ENCODE measurements around the gene UFD1. TPM values are rescaled to one million over a fixed set of nuclear protein-coding genes. Genes with fewer than 3 reads are reported as not detected.

UFD1 gene
- total RNA-seq, 4 donors from 2014 or later, result 27.9 to 56.1 (median 52.5) TPM

GRCh38 chr22:19503869-19504268 lies 24.9 kb upstream of the UFD1 start:
- TF ChIP-seq POLR2AphosphoS5 (IDR thresholded peaks at IDR 0.05), result no peak
- no peak for TF ChIP-seq EP300 (IDR thresholded peaks at IDR 0.05)
- no peak for TF ChIP-seq POLR2A (IDR thresholded peaks at IDR 0.05)
- TF ChIP-seq CTCF (IDR thresholded peaks at IDR 0.05), result no peak
- Histone ChIP-seq H3K27me3 (no peaks in the 10 kb centered on the region), H3K9me3 (no peaks in the 10 kb centered on the region), H3K4me3 (no peak overlapping the region), H3K27ac (no peak overlapping the region), H3K36me3 (no peaks in the 10 kb centered on the region), H3K4me1 (no peaks in the 10 kb centered on the region)
- no peak for DNase-seq (ENCODE audit: low spot score in 2 of 2)
- 86% methylated on average over 9 of the region's 9 CpGs for WGBS

- no peak for TF ChIP-seq POLR2A (IDR thresholded peaks at IDR 0.05)
- TF ChIP-seq CTCF (IDR thresholded peaks at IDR 0.05), result no peak
- no peaks in the 10 kb centered on the region for H3K4me1 ChIP-seq
- no peak for DNase-seq (ENCODE audit: low spot score in 2 of 2)
- H3K9me3 ChIP-seq, result no peaks in the 10 kb centered on the region
- H3K36me3 ChIP-seq, result no peaks in the 10 kb centered on the region
- H3K27ac ChIP-seq, result no peak overlapping the region
- H3K4me3 ChIP-seq, result no peak overlapping the region
- WGBS, result 86% methylated on average over 7 of the region's 7 CpGs
- no peaks in the 10 kb centered on the region for H3K27me3 ChIP-seq
These were observed 24.4 kb upstream of the UFD1 start for GRCh38 chr22:19503367-19503766.

GRCh38 chr22:19501897-19502447 lies 23.0 kb upstream of the UFD1 start:
- 92% methylated on average over 3 of the region's 3 CpGs for WGBS

GRCh38 chr22:19499880-19500242 lies 20.9 kb upstream of the UFD1 start:
- H3K36me3 ChIP-seq, result no peaks in the 10 kb centered on the region
- H3K27ac ChIP-seq, result no peak overlapping the region
- TF ChIP-seq POLR2A (IDR thresholded peaks at IDR 0.05) (no peak), POLR2AphosphoS5 (IDR thresholded peaks at IDR 0.05) (no peak), CTCF (IDR thresholded peaks at IDR 0.05) (no peak), EP300 (IDR thresholded peaks at IDR 0.05) (no peak)
- H3K9me3 ChIP-seq, result no peaks in the 10 kb centered on the region
- H3K4me3 ChIP-seq, result no peak overlapping the region
- WGBS, result 100% methylated on average over 1 of the region's 4 CpGs
- no peak for DNase-seq (ENCODE audit: low spot score in 2 of 2)
- H3K4me1 ChIP-seq, result no peaks in the 10 kb centered on the region
- no peaks in the 10 kb centered on the region for H3K27me3 ChIP-seq

More at GRCh38 chr22:19501897-19502447, 23.0 kb upstream of the UFD1 start:
- Histone ChIP-seq H3K27me3 (no peaks in the 10 kb centered on the region), H3K27ac (no peak overlapping the region), H3K36me3 (no peaks in the 10 kb centered on the region), H3K9me3 (no peaks in the 10 kb centered on the region), H3K4me1 (no peaks in the 10 kb centered on the region), H3K4me3 (no peak overlapping the region)
- TF ChIP-seq EP300 (IDR thresholded peaks at IDR 0.05), result no peak
- no peak for TF ChIP-seq CTCF (IDR thresholded peaks at IDR 0.05)
- no peak for TF ChIP-seq POLR2A (IDR thresholded peaks at IDR 0.05)
- no peak for TF ChIP-seq POLR2AphosphoS5 (IDR thresholded peaks at IDR 0.05)
- no peak for DNase-seq (ENCODE audit: low spot score in 2 of 2)

- DNase-seq (ENCODE audit: low spot score in 2 of 2), result no peak
- Histone ChIP-seq H3K4me1 (no peaks in the 10 kb centered on the region), H3K9me3 (no peaks in the 10 kb centered on the region), H3K4me3 (no peak overlapping the region), H3K27me3 (no peaks in the 10 kb centered on the region), H3K36me3 (no peaks in the 10 kb centered on the region), H3K27ac (no peak overlapping the region)
- 96% methylated on average over 3 of the region's 7 CpGs for WGBS
- TF ChIP-seq POLR2A (IDR thresholded peaks at IDR 0.05) (no peak), EP300 (IDR thresholded peaks at IDR 0.05) (no peak), POLR2AphosphoS5 (IDR thresholded peaks at IDR 0.05) (no peak), CTCF (IDR thresholded peaks at IDR 0.05) (no peak)
These were observed 20.4 kb upstream of the UFD1 start for GRCh38 chr22:19499236-19499879.
